ENCODE data around the gene PSAP.

PSAP gene

DNA sequence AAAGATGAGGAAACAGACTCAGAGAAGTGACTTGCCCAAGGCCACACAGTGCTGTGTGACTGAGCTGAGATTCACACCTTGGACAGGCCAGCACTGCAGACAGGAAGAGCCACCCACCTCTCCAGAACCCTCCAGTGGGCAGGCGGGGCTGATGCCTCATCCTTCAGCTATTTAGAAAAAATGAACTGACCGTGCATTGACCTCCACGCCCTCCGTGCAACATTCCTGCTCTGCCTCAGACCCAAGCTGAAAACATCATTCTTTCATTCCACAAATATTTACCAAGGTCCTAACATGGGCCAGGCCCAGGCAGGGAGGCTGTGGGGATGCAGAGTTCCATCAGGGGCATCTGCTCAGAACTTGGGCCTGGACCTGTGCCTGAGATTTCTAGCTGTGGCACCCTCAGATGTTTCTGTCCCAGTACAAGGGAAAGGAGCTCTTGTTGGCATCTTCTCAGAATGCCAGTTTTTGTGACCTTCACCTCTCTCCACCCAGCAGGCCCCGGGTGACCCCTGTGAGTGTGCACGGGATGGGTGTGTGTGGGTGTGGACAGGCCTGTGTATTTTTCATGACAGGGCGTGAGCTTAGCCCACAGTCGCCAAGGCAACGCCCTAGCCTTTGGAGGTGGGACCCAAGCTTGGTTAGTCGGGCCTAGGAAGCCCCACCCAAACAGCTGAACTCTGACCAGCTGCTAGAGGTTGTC lies 84.2 kb downstream of the PSAP start:
- DNase-seq (ENCODE audit: low read depth), result no peak

Measured in activated T-cell treated with anti-CD3 and anti-CD28 coated beads for 48 hours (primary cell).